Karpas-422 (cell line): ENCODE measurements around the gene SPEM3. TPM values are rescaled to one million over a fixed set of nuclear protein-coding genes. Genes with fewer than 3 reads are reported as not detected.

Source experiments
- DNase-seq: peaks from one replicate; pipeline ENCODE4 v3.0.0-alpha.2; 2015
- H2AFZ ChIP-seq: fragments of 200-600 bp; sonication (generic); 2 replicates; pipeline ENCODE4 v1.6.1; 2014; ENCODE audit warnings: antibody characterized with exemption, low read length, mixed read lengths
- H3K27ac ChIP-seq: fragments of 200-600 bp; sonication (generic); 2 replicates; pipeline ENCODE4 v1.5.1; 2014; ENCODE audit warnings: mild to moderate bottlenecking, low read length, moderate library complexity
- H3K27me3 ChIP-seq: fragments of 200-600 bp; sonication (generic); 2 replicates; pipeline ENCODE4 v1.6.1; 2014; ENCODE audit warnings: low read length, mixed read lengths
- H3K36me3 ChIP-seq: fragments of 200-600 bp; sonication (generic); 2 replicates; pipeline ENCODE4 v1.6.1; 2014; ENCODE audit warnings: low read length, mixed read lengths; ENCODE audit not compliant: insufficient read depth
- H3K4me1 ChIP-seq: fragments of 200-600 bp; sonication (generic); 2 replicates; pipeline ENCODE4 v1.6.1; 2014; ENCODE audit warnings: mild to moderate bottlenecking, low read length, mixed read lengths
- H3K4me2 ChIP-seq: fragments of 200-600 bp; sonication (generic); 2 replicates; pipeline ENCODE4 v1.6.1; 2014; ENCODE audit warnings: low read length, low read depth, mild to moderate bottlenecking; ENCODE audit not compliant: poor library complexity, severe bottlenecking
- H3K4me3 ChIP-seq: fragments of 200-600 bp; sonication (generic); 2 replicates; pipeline ENCODE4 v1.5.1; 2014; ENCODE audit warnings: mild to moderate bottlenecking, antibody characterized with exemption, low read length, mixed read lengths
- H3K79me2 ChIP-seq: fragments of 200-600 bp; sonication (generic); 2 replicates; pipeline ENCODE4 v1.6.1; 2014; ENCODE audit warnings: mild to moderate bottlenecking, low read length, mixed read lengths
- H3K9ac ChIP-seq: fragments of 200-600 bp; sonication (generic); 2 replicates; pipeline ENCODE4 v1.6.0; 2014; ENCODE audit warnings: low read length
- H3K9me2 ChIP-seq: fragments of 200-600 bp; sonication (generic), shearing (Covaris generic); replicated peaks from 2 replicates; pipeline ENCODE4 v1.6.0; 2014; ENCODE audit warnings: mild to moderate bottlenecking, low read length, moderate library complexity; ENCODE audit not compliant: insufficient read depth
- H3K9me3 ChIP-seq: fragments of 300-700, 200-600 bp; sonication (generic); 2 replicates; pipeline ENCODE4 v1.6.1; 2014; ENCODE audit warnings: low read length, mixed read lengths
- H4K20me1 ChIP-seq: fragments of 200-600 bp; sonication (generic); 2 replicates; pipeline ENCODE4 v1.6.1; 2014; ENCODE audit warnings: mild to moderate bottlenecking, antibody characterized with exemption, low read length, low read depth; ENCODE audit not compliant: insufficient read depth
- total RNA-seq: library from RNA; depleted of rRNA; stranded (reverse); fragments of >200 nt; shearing (Covaris generic); gene quantifications from 2 replicates; pipeline ENCODE4 v1.2.3, GENCODE V29; 2014; ENCODE audit warnings: low replicate concordance

SPEM3 gene
- total RNA-seq, 1 experiment from 2014 or later, result not detected

DNA sequence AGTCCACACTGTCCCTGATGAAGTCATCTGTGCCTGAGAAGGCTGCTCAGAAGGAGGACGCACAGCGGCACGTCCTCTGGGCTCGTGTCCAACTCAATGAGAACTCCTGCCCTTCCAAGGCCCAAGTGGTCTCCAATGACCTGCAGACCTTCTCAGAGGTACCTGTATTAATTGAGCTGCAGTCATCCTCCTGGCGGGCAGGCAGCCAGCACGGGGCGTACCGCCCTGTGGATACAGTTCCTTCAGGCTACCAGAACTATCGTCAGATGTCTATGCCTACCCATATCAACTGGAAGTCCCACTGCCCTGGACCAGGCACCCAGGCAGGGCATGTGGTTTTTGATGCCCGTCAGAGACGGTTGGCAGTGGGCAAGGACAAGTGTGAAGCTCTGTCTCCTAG lies 3.6 kb downstream of the SPEM3 start:
- Histone ChIP-seq H3K79me2 (0 out of 2 replicates have a peak, but pooled peaks cover 4% of the 10 kb centered on the region), H4K20me1 (0 out of 2 replicates have a peak, but pooled peaks cover under 1% of the 10 kb centered on the region), H2AFZ (no peak overlapping the region), H3K9me2 (no peaks in the 10 kb centered on the region), H3K4me3 (no peak overlapping the region), H3K4me1 (peaks cover 12% of the 10 kb centered on the region), H3K27ac (no peak overlapping the region), H3K9ac (no peak overlapping the region), H3K4me2 (no peak overlapping the region), H3K27me3 (no peaks in the 10 kb centered on the region), H3K36me3 (no peaks in the 10 kb centered on the region), H3K9me3 (no peaks in the 10 kb centered on the region)
- DNase-seq, result no peak

DNA sequence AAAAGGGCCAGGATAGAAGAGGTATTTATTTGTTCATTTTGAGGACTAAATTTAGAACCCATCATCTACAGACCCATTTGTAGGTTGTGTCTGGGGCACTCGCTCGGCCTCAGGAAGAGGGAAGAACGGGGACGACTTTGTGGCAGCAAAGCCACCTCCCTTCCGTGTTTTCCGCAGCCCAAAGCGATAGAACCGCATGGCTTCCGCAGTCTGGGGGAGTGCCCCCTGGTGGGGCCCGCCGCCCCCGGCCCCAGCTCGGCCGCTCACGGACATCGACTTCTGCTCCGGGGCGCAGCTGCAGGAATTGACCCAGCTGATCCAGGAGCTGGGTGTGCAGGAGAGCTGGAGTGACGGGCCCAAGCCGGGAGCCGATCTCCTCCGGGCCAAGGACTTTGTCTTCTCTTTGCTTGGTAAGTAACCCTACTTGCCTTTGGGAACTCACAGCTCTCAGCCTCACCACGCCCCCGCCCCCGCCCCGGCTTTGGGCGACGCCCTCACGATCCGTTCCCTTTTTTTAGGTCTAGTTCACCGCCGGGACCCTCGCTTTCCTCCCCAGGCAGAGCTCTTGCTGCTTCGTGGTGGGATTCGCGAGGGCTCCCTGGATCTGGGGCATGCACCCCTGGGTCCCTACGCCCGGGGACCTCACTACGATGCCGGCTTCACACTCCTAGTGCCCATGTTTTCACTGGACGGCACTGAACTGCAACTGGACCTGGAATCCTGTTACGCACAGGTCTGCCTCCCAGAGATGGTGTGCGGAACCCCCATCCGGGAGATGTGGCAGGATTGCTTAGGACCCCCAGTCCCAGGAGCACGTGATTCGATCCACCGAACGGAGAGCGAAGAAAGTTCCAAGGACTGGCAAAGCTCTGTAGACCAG lies 7.3 kb downstream of the SPEM3 start:
- Histone ChIP-seq H3K4me1 (peaks cover 25% of the 10 kb centered on the region), H3K27me3 (no peaks in the 10 kb centered on the region), H3K36me3 (no peaks in the 10 kb centered on the region), H3K9me3 (no peaks in the 10 kb centered on the region), H3K9me2 (no peaks in the 10 kb centered on the region), H3K4me3 (peak overlapping the region; percentile 75), H2AFZ (peak overlapping the region; percentile 47; the same call in 1 of the 2 replicates), H3K9ac (peak overlapping the region; percentile 73), H3K27ac (no peak overlapping the region), H3K79me2 (0 out of 2 replicates have a peak, but pooled peaks cover 4% of the 10 kb centered on the region), H4K20me1 (peaks cover 9% of the 10 kb centered on the region; the same call in 1 of the 2 replicates), H3K4me2 (peak overlapping the region; percentile 86)
- DNase-seq, result peak; percentile 84

DNA sequence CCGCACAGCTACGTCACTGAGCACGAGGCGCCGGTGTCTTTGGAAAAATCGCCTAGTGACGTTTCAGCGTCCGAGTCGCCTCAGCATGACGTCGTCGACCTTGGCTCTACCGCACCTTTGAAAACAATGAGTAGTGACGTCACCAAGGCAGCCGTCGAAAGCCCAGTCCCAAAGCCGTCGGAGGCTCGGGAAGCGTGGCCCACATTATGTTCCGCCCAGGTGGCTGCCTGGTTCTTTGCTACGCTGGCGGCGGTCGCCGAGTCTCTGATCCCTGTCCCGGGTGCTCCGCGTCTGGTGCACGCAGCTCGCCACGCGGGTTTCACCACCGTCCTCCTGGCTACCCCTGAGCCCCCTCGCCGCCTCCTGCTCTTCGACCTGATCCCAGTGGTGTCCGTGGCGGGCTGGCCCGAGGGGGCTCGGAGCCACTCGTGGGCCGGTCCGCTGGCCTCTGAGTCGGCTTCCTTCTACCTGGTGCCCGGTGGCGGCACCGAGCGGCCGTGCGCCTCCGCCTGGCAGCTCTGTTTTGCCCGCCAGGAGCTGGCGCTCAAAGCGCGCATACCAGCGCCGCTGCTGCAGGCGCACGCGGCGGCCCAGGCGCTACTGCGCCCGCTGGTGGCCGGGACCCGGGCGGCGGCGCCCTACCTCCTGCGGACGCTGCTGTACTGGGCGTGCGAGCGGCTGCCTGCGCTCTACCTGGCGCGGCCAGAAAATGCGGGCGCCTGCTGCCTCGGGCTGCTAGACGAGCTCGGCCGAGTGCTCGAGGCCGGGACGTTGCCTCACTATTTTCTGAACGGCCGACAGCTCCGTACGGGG lies 8.1 kb downstream of the SPEM3 start:
- H3K4me1 ChIP-seq, result peaks cover 27% of the 10 kb centered on the region
- H3K9me2 ChIP-seq, result no peaks in the 10 kb centered on the region
- peak overlapping the region; percentile 73 for H3K9ac ChIP-seq
- H3K27me3 ChIP-seq, result no peaks in the 10 kb centered on the region
- peaks cover 9% of the 10 kb centered on the region; the same call in 1 of the 2 replicates for H4K20me1 ChIP-seq
- H3K4me3 ChIP-seq, result peak overlapping the region; percentile 75
- no peak overlapping the region for H2AFZ ChIP-seq
- H3K27ac ChIP-seq, result no peak overlapping the region
- no peaks in the 10 kb centered on the region for H3K9me3 ChIP-seq
- 0 out of 2 replicates have a peak, but pooled peaks cover 4% of the 10 kb centered on the region for H3K79me2 ChIP-seq
- peak overlapping the region; percentile 86 for H3K4me2 ChIP-seq
- DNase-seq, result peak; percentile 93
- H3K36me3 ChIP-seq, result no peaks in the 10 kb centered on the region

DNA sequence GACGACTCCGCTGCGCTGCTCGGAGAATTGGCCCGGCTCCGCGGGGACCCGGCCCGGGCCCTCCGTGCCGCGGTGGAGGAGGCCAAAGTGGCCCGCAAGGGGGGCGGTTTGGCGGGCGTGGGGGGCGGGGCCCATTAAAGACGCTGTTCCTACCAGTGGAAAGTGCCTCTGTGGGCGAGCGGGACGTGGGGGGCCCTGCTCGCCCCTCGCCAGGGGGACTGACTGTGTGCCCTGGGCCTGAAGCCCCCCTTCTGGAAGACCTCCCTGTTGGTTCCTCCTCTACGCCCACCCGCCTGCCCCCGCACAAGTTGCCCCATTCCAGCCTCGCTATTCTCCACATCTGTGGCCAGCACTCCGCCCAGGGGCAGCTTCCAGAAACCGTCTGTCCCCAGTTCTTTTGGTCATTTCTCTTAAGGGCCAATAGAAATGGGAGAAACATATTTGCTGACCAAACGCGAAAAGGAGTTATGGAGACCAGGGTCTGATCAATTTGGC lies 8.8 kb downstream of the SPEM3 start:
- H2AFZ ChIP-seq, result no peak overlapping the region
- no peak overlapping the region for H3K4me3 ChIP-seq
- H3K9ac ChIP-seq, result no peak overlapping the region
- no peak overlapping the region for H3K27ac ChIP-seq
- no peak for DNase-seq
- peaks cover 27% of the 10 kb centered on the region for H3K4me1 ChIP-seq
- H3K79me2 ChIP-seq, result 0 out of 2 replicates have a peak, but pooled peaks cover 4% of the 10 kb centered on the region
- H3K9me2 ChIP-seq, result no peaks in the 10 kb centered on the region
- no peaks in the 10 kb centered on the region for H3K36me3 ChIP-seq
- H3K27me3 ChIP-seq, result no peaks in the 10 kb centered on the region
- peaks cover 9% of the 10 kb centered on the region; the same call in 1 of the 2 replicates for H4K20me1 ChIP-seq
- H3K9me3 ChIP-seq, result no peaks in the 10 kb centered on the region
- H3K4me2 ChIP-seq, result peak overlapping the region; percentile 41

DNA sequence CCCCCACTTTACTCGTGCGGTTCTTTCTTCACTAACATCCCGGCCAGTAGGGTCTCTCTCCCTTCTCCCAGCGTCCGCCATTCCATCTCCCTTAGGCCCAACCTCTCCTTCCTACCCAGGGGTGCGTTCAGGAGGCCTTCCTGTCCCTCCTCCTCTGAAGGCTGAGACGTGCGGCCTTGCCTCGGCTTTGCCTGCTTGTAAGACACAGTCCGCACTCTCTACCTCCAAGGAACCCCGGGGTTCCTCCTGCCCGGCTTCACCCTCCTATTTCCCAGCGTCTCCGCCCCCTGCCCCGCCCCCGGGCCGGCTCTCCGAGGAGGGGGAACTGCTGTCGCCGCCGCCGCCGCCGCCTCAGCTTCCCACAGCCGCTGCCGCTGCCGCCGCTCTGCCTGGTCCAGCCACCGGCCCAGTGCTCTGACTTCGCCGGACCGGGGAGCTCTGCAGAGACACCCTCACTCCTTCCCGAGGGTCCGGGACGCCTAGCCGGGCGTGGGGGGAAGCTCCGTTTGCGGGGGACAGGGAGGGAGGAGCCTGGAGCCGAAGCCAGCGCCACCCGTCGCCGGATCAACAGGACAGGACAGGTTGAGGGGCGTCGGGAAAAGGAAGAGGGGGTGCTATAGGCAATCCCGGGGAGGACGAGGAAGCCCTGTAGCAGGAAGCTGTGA lies 9.4 kb downstream of the SPEM3 start:
- no peaks in the 10 kb centered on the region for H3K36me3 ChIP-seq
- H2AFZ ChIP-seq, result no peak overlapping the region
- no peak overlapping the region for H3K4me3 ChIP-seq
- H3K9me3 ChIP-seq, result no peaks in the 10 kb centered on the region
- no peaks in the 10 kb centered on the region for H3K9me2 ChIP-seq
- no peak for DNase-seq
- H3K9ac ChIP-seq, result no peak overlapping the region
- 0 out of 2 replicates have a peak, but pooled peaks cover 4% of the 10 kb centered on the region for H3K79me2 ChIP-seq
- H3K27ac ChIP-seq, result no peak overlapping the region
- H3K27me3 ChIP-seq, result no peaks in the 10 kb centered on the region
- peaks cover 9% of the 10 kb centered on the region; the same call in 1 of the 2 replicates for H4K20me1 ChIP-seq
- H3K4me2 ChIP-seq, result no peak overlapping the region
- peaks cover 27% of the 10 kb centered on the region for H3K4me1 ChIP-seq

DNA sequence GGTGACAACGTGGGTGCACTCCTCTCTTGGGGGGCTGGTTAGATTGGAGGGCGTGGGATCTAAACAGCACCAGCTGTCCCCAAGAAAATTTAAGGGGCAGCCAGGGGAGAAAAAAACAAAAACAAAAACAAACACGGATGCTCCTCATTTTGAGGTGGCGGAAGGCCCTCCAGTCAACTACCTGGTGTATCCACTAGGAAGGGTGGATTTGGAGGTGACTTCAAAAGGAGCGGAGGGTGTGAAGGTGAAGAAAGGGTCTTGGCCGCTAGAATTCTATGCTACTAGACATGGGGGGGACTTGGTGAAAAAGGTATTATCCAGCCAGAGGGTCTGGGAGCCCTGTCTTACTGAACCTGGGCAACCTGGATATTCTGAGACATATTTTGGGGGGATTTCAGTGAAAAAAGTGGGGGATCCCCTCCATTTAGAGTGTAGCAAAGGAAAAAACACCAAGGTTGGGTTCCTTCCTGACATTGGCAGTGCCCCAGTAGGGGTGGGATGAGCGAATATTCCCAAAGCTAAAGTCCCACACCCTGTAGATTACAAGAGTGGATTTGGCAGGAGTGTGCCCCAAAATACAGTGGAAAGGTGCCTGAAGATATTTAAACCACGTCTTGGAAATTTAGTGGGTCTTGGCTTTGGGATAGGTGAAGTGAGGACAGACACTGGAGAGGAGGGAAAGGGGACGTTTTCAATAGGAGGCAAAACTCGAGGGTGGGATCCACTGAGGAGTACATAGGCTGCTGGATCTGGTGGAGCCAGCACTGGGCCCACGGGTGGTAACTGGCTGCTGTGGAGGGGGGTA lies 10.2 kb downstream of the SPEM3 start:
- H4K20me1 ChIP-seq, result peaks cover 9% of the 10 kb centered on the region; the same call in 1 of the 2 replicates
- H3K27me3 ChIP-seq, result no peaks in the 10 kb centered on the region
- no peak overlapping the region for H3K27ac ChIP-seq
- H2AFZ ChIP-seq, result no peak overlapping the region
- H3K4me1 ChIP-seq, result peaks cover 27% of the 10 kb centered on the region
- DNase-seq, result no peak
- no peaks in the 10 kb centered on the region for H3K9me2 ChIP-seq
- H3K4me3 ChIP-seq, result no peak overlapping the region
- H3K9ac ChIP-seq, result no peak overlapping the region
- H3K9me3 ChIP-seq, result no peaks in the 10 kb centered on the region
- H3K4me2 ChIP-seq, result no peak overlapping the region
- no peaks in the 10 kb centered on the region for H3K36me3 ChIP-seq
- 0 out of 2 replicates have a peak, but pooled peaks cover 4% of the 10 kb centered on the region for H3K79me2 ChIP-seq

DNA sequence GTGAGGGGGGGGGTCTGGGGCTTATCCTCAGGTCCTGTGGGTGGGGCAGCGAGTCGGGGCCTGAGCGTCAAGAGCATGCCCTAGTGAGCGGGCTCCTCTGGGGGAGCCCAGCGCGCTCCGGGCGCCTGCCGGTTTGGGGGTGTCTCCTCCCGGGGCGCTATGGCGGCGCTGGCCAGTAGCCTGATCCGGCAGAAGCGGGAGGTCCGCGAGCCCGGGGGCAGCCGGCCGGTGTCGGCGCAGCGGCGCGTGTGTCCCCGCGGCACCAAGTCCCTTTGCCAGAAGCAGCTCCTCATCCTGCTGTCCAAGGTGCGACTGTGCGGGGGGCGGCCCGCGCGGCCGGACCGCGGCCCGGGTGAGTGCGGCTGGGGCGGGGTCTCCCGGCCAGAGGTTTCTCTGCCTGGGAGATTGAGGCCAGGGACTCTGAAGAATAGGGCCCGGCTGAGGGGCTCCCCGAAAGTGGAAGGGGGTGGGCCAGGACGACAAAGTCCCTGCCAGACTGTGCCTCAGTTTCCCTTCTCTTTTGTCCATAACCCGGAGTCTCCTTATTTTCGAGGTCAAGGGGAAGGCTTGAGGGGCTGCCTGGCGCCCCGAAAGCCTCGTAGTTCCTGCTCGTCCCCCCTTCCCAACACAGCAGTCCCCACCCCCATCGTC lies 10.9 kb downstream of the SPEM3 start, which contains the start of gene FGF11:
Gene FGF11, plus strand, starts transcription at position 51 of the 651 bp plus-strand sequence. Its CDS starts 109 bp downstream, at position 160.
- Histone ChIP-seq H3K9me2 (no peaks in the 10 kb centered on the region), H3K4me1 (peaks cover 27% of the 10 kb centered on the region), H3K4me3 (no peak within 1 kb of the TSS), H3K4me2 (peak within 1 kb of the TSS; percentile 10), H3K36me3 (no peaks in the 10 kb centered on the region), H3K27ac (no peak within 1 kb of the TSS), H3K9ac (no peak within 1 kb of the TSS), H3K9me3 (no peaks in the 10 kb centered on the region), H2AFZ (no peak within 1 kb of the TSS), H4K20me1 (peaks cover 9% of the 10 kb centered on the region; the same call in 1 of the 2 replicates), H3K27me3 (no peaks in the 10 kb centered on the region), H3K79me2 (0 out of 2 replicates have a peak, but pooled peaks cover 4% of the 10 kb centered on the region)
- DNase-seq, result no peak
